Endothelial cell of umbilical vein (primary cell): Measurements from ENCODE around the gene SDSL. TPM values are rescaled to one million over a fixed set of nuclear protein-coding genes. Genes with fewer than 3 reads are reported as not detected.

ENCODE experiments used
- BruUV-seq: library from RNA; stranded (reverse); fragments of 400-500 nt; replicated peaks from 2 replicates; lab custom pipeline; 2021; lab: Mats Ljungman, UMichigan
- CTCF ChIA-PET: fragments of 300-600, 350-600 bp; sonication (Branson Sonifier 250); formaldehyde crosslinking; loops from one replicate; lab custom pipeline; 2021; ENCODE audit warnings: antibody characterized with exemption, inconsistent platforms; lab: Charles Lee
- POLR2A ChIA-PET: fragments of 300-600, 350-600 bp; sonication (Branson Sonifier 250); formaldehyde crosslinking; loops from one replicate; lab custom pipeline; 2021; ENCODE audit warnings: antibody characterized with exemption, inconsistent platforms; lab: Charles Lee
- DNase-seq: peaks from one replicate; pipeline ENCODE4 v3.0.0-alpha.2; 2011; ENCODE audit warnings: low read depth, low spot score
- FAIRE-seq: peaks from 2 replicates; lab custom pipeline; 2011; peaks lifted over from hg19 to GRCh38; lab: Jason Lieb, UNC
- H2AFZ ChIP-seq: 2 replicates; pipeline ENCODE4 v1.6.0; 2012; ENCODE audit warnings: low read depth, low read length, control low read depth, inconsistent platforms
- H3K27ac ChIP-seq: 2 replicates; pipeline ENCODE4 v1.5.1; 2011; ENCODE audit warnings: low read depth, mild to moderate bottlenecking, control low read depth, low read length, moderate library complexity; ENCODE audit not compliant: insufficient read depth
- H3K27me3 ChIP-seq, 2 experiments: 2 replicates each; pipeline versions ENCODE4 v1.6.0 to v1.6.1; 2011; ENCODE audit warnings: low read length in 2 of 2, mixed read lengths in 1 of 2; ENCODE audit not compliant: control insufficient read depth in 2 of 2, insufficient read depth in 2 of 2
- H3K36me3 ChIP-seq, 2 experiments: 2 replicates in 1 of 2; 3 replicates in 1 of 2; pipeline ENCODE4 v1.5.1; 2011; ENCODE audit warnings: low read length in 2 of 2, mild to moderate bottlenecking in 1 of 2, moderate library complexity in 1 of 2; ENCODE audit not compliant: control insufficient read depth in 2 of 2, insufficient read depth in 2 of 2; ENCODE audit errors: extremely low read depth in 1 of 2
- H3K4me1 ChIP-seq: 3 replicates; pipeline ENCODE4 v1.5.1; 2011; ENCODE audit warnings: mild to moderate bottlenecking, low read length; ENCODE audit not compliant: control insufficient read depth, insufficient read depth; ENCODE audit errors: extremely low read depth
- H3K4me2 ChIP-seq: 2 replicates; pipeline ENCODE4 v1.6.1; 2011; ENCODE audit warnings: low read length, control low read depth, mixed read lengths; ENCODE audit not compliant: insufficient read depth
- H3K4me3 ChIP-seq, 3 experiments: fragments of 200-600 bp in 1 of 3; sonication (generic), shearing (Covaris generic) in 1 of 3; replicated peaks in 1 of 3; 2 replicates each; pipeline ENCODE4 v1.5.1; 2011 to 2016; ENCODE audit warnings: control low read depth in 3 of 3, low read length in 3 of 3, mild to moderate bottlenecking in 2 of 3, inconsistent platforms in 1 of 3, low read depth in 1 of 3, moderate library complexity in 1 of 3; ENCODE audit not compliant: insufficient read depth in 1 of 3
- H3K79me2 ChIP-seq: 2 replicates; pipeline ENCODE4 v1.6.0; 2012; ENCODE audit warnings: low read length, inconsistent platforms; ENCODE audit not compliant: control insufficient read depth, insufficient read depth
- H3K9ac ChIP-seq: replicated peaks from 2 replicates; pipeline ENCODE3; 2011; ENCODE audit warnings: low read length, control low read depth; ENCODE audit not compliant: insufficient read depth; ENCODE audit errors: extremely low read depth
- H3K9me1 ChIP-seq: replicated peaks from 3 replicates; pipeline ENCODE4 v1.6.0; 2011; ENCODE audit warnings: mild to moderate bottlenecking, low read length; ENCODE audit not compliant: control insufficient read depth, insufficient read depth; ENCODE audit errors: extremely low read depth
- H3K9me3 ChIP-seq: replicated peaks from 2 replicates; pipeline ENCODE4 v1.5.1; 2012; ENCODE audit warnings: low read length, inconsistent platforms; ENCODE audit not compliant: control insufficient read depth, insufficient read depth
- H4K20me1 ChIP-seq: replicated peaks from 2 replicates; pipeline ENCODE3; 2011; ENCODE audit warnings: mild to moderate bottlenecking, low read length; ENCODE audit not compliant: control insufficient read depth, insufficient read depth; ENCODE audit errors: extremely low read depth
- EZH2 ChIP-seq: IDR thresholded peaks from 2 replicates; pipeline ENCODE4 v1.6.1; 2012; ENCODE audit warnings: borderline replicate concordance, low read depth, mild to moderate bottlenecking, moderate library complexity, low read length, inconsistent platforms; ENCODE audit not compliant: severe bottlenecking
- FOS ChIP-seq: IDR thresholded peaks from 2 replicates; pipeline ENCODE4 v1.6.1; 2011; ENCODE audit warnings: mild to moderate bottlenecking, low read length, moderate library complexity, borderline replicate concordance; ENCODE audit not compliant: insufficient read depth
- GATA2 ChIP-seq: IDR thresholded peaks from 2 replicates; pipeline ENCODE4 v1.7.0; 2011; ENCODE audit warnings: low read depth, mild to moderate bottlenecking, moderate library complexity, mixed read lengths, low read length; ENCODE audit not compliant: insufficient read length, insufficient read depth
- JUN ChIP-seq: IDR thresholded peaks from 2 replicates; pipeline ENCODE4 v1.6.1; 2011; ENCODE audit warnings: borderline replicate concordance, low read depth; ENCODE audit not compliant: insufficient read length, insufficient read depth
- MYC ChIP-seq: IDR thresholded peaks from one replicate; pipeline ENCODE4 v1.6.1; 2011; ENCODE audit warnings: mild to moderate bottlenecking, low read depth, low read length
- POLR2A ChIP-seq: IDR thresholded peaks from 2 replicates; pipeline ENCODE4 v1.6.1; 2012; ENCODE audit warnings: low read depth, mild to moderate bottlenecking, control low read depth, low read length
- POLR2AphosphoS5 ChIP-seq: IDR thresholded peaks from 2 replicates; pipeline ENCODE4 v1.6.1; 2012; ENCODE audit warnings: low read depth, mild to moderate bottlenecking, control low read depth, low read length, moderate library complexity; ENCODE audit not compliant: insufficient read depth
- dilution Hi-C: fragments of 300-500 bp; cut with MboI; formaldehyde crosslinking; loops from one replicate; pipeline ENCODE4 v1.15.0; 2019; ENCODE audit warnings: low sequenced_read_pairs; ENCODE audit not compliant: extremely low pct_ligation_motif_present
- intact Hi-C: fragments of 100-400 bp; cut with micrococcal nuclease; formaldehyde crosslinking; loops from one replicate; pipeline ENCODE4 v1.10.0; 2022
- polyA plus RNA-seq, 4 experiments: library from polyadenylated mRNA; depleted of rRNA in 3 of 4; stranded (reverse) in 3 of 4; unstranded in 1 of 4; fragments of >200 nt; gene quantifications; 2 replicates each; pipeline versions ENCODE4 v1.2.1 to v1.2.3, GENCODE V29; 2011 to 2012; ENCODE audit warnings: missing spikeins in 1 of 4
- total RNA-seq: library from RNA; stranded (reverse); gene quantifications from 2 replicates; pipeline ENCODE4 v1.2.3, GENCODE V29; 2021
- TF ChIP-seq, protein P1 (sequence below), 2 donors: IDR thresholded peaks; 1 replicate in 1 of 2; 2 replicates in 1 of 2; pipeline ENCODE4 v1.5.1; 2011; ENCODE audit warnings: low read length in 2 of 2, mild to moderate bottlenecking in 2 of 2, moderate library complexity in 2 of 2, control low read depth in 1 of 2, inconsistent platforms in 1 of 2, low read depth in 1 of 2; ENCODE audit not compliant: insufficient read depth in 1 of 2; ENCODE audit errors: extremely low read depth in 1 of 2
- TF ChIP-seq, protein P2 (sequence below): IDR thresholded peaks from 2 replicates; pipeline ENCODE4 v1.6.1; 2011; ENCODE audit not compliant: insufficient read depth, insufficient read length

Gene SDSL
- total and polyA plus RNA-seq, 2 donors (not counting 3 experiments of a cell fraction or from before 2014, with no cell fraction given) = 5.7 to 16.9 TPM

DNA sequence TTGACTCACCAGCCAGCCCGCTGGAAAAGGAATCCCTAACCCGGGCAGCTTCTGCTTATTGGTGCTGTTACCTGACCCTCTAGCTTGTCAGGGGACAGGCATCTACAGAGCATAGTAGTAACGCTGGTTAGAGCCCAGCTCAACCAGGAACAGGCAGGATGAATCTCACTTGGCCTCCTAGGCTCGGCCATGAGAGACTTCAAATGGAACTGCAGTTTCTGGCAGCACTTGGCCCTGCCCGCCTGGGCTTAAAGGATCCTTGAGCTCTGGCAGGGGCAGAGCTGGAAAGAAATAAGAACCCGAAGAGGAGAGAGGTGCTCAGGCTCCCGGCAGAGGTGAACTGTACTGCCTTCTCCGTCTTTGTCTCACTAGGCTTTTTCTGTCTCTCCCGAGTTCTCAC is 51.8 kb downstream of the SDSL start:
- intact Hi-C loops (no loop called here), dilution Hi-C loops (no loop called here)
- no peak overlapping the region for H3K9ac ChIP-seq
- ChIA-PET POLR2A (no interaction called here), CTCF (interaction anchor here (4.4 kb wide), 1 partner anchor 12 kb away, joined by 20 read pairs; no protein-coding TSS in a partner anchor)
- H3K4me3 ChIP-seq = no peak overlapping the region
- no peak overlapping the region for H3K4me2 ChIP-seq
- H3K4me1 ChIP-seq = no peaks in the 10 kb centered on the region
- H3K9me3 ChIP-seq = no peaks in the 10 kb centered on the region
- H4K20me1 ChIP-seq = no peaks in the 10 kb centered on the region
- H3K27me3 ChIP-seq = peaks cover 89 to 91% of the 10 kb centered on the region in 2 experiments
- no peaks in the 10 kb centered on the region for H3K79me2 ChIP-seq
- DNase-seq = no peak
- H3K27ac ChIP-seq = no peak overlapping the region
- no TSS peak for BruUV-seq
- FAIRE-seq = no peak
- H2AFZ ChIP-seq = no peak overlapping the region
- no peaks in the 10 kb centered on the region for H3K9me1 ChIP-seq
- no peaks in the 10 kb centered on the region for H3K36me3 ChIP-seq
- TF ChIP-seq GATA2 (no peak), POLR2AphosphoS5 (no peak), EZH2 (no peak), FOS (no peak), JUN (no peak), POLR2A (no peak), MYC (no peak)
- TF ChIP-seq, protein P1, sequence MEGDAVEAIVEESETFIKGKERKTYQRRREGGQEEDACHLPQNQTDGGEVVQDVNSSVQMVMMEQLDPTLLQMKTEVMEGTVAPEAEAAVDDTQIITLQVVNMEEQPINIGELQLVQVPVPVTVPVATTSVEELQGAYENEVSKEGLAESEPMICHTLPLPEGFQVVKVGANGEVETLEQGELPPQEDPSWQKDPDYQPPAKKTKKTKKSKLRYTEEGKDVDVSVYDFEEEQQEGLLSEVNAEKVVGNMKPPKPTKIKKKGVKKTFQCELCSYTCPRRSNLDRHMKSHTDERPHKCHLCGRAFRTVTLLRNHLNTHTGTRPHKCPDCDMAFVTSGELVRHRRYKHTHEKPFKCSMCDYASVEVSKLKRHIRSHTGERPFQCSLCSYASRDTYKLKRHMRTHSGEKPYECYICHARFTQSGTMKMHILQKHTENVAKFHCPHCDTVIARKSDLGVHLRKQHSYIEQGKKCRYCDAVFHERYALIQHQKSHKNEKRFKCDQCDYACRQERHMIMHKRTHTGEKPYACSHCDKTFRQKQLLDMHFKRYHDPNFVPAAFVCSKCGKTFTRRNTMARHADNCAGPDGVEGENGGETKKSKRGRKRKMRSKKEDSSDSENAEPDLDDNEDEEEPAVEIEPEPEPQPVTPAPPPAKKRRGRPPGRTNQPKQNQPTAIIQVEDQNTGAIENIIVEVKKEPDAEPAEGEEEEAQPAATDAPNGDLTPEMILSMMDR (IDR thresholded peaks at IDR 0.05; ENCODE audit: extremely low read depth in 1 of 2, insufficient read depth in 1 of 2, low read depth in 1 of 2, low read length in 2 of 2) = no peak
- TF ChIP-seq, protein P2, sequence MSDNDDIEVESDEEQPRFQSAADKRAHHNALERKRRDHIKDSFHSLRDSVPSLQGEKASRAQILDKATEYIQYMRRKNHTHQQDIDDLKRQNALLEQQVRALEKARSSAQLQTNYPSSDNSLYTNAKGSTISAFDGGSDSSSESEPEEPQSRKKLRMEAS = no peak
